CD4-positive, alpha-beta T cell treated with Interleukin-15 for 1 hour (primary cell): Measurements from ENCODE around the gene COL9A2.

Experiments
- DNase-seq: peaks from one replicate; pipeline ENCODE4 v3.0.0-alpha.2; 2020

The COL9A2 gene

DNA sequence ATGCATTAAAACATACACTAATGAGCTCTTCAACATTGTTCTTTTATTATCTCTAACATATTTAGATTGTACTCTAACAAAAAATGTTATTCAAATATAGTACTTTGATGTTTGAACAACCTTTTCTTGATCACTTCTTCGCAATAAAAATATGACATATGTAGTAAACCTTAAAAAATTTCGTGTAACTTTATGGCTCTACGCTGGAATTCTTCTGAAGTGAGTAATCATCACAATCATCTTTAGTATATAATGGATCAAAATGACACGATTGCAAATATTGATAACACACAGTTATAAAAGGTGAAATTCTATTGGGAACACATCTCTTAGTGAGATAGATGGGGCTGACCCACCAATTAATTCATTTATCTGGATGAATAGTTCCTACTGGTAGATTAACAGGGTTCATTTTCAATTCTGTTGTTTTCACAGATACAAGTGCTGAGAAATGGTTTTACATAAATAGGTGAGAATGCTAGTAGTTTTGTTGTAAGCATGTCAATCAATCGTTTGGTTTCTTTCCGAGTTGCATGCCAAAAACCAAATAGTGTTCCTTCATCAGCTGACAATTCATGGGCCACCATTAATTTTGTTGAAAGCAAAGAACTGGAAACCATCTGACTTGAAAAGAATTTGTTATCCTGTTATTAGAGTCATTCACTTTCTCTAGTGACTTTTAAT lies 60.5 kb downstream of the COL9A2 start:
- DNase-seq, result no peak

DNA sequence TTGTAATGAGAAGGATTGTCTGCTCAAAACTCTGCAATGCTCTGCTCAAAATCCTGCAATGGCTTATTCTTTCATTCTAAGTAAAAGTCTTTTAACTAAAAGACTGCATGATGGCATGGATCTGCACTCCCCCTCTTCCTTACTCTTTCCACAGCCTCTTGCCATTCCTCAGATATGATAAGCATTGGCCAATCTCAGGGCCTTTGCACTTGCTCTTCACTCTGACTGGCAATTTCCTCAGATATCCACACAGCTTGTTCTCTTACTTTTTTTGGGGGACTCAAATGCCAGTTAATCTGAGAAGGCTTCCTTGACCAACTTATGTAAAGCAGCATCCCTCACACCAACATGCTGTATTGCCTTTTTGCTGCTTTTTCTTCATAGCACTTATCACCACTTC lies 61.9 kb downstream of the COL9A2 start:
- no peak for DNase-seq

DNA sequence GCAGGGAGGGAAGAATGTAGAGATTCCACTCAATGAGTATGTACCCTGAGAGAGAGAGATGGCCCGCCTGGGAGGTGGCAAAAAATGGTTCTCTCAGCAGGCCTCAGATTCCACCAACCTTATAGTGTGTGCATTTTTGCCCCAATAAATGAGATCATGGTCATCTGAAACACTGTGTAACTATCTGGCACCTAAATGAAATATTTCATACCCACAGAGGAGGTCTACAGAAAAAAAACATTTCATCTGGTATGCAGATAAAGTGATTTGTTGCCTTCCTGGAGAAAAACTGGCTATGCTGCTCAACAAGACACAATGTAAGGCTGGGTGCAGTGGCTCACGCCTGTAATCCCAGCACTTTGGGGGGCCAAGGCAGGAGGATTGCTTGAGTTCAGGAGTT lies 64.5 kb downstream of the COL9A2 start:
- DNase-seq, result no peak

DNA sequence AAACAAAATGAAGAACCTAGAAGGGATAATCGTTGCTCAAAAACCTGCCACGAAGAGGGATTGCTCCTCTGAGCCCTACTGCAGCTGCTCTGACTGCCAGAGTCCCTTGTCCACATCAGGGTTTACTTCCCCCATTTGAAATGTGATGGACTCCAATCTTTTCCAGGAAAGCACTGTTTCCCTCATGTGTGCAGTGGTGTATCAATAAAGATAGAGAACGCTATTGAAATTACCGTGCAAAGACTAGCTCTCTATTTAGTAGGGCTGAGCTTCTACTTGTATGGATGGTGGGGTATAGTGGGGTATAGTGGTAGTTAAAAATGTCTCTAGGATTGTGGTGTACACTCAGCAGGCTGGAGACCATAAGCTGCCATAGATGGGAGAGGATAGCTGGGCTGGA lies 65.6 kb downstream of the COL9A2 start:
- no peak for DNase-seq
